A549 (cell line): ENCODE measurements around the gene CCDC102B. TPM values are rescaled to one million over a fixed set of nuclear protein-coding genes. Genes with fewer than 3 reads are reported as not detected.

ENCODE experiments used
- ATAC-seq, 2 experiments: fragments of 200-7000 bp in 1 of 2; fragments of >200 bp in 1 of 2; cut with Nextera tagmentation in 1 of 2; cut with Tn5 transposase in 1 of 2; 3 replicates each; pipeline versions ENCODE4 v1.8.0 to v1.9.1; 2018 to 2020; ENCODE audit warnings: mild to moderate bottlenecking in 1 of 2, moderate library complexity in 1 of 2
- CTCF ChIA-PET: fragments of 300-600 bp; sonication (Branson Sonifier 250); formaldehyde crosslinking; extraction: SDS; loops from one replicate; lab custom pipeline; 2021; ENCODE audit warnings: antibody characterized with exemption, inconsistent platforms; lab: Yijun Ruan, JAX
- POLR2A ChIA-PET: fragments of 350-600 bp; formaldehyde crosslinking; extraction: SDS; loops from one replicate; lab custom pipeline; 2021; ENCODE audit warnings: antibody characterized with exemption, inconsistent platforms; lab: Yijun Ruan, JAX
- DNase-seq, 2 experiments: peaks; one replicate each; pipeline versions ENCODE4 v3.0.0 to v3.0.0-alpha.2; 2011 to 2016; ENCODE audit warnings: low read depth in 1 of 2, low spot score in 1 of 2
- FAIRE-seq: peaks from 2 replicates; lab custom pipeline; 2011; peaks lifted over from hg19 to GRCh38; lab: Jason Lieb, UNC
- H3K27ac ChIP-seq, 2 experiments: fragments of >200 bp; sonication (Bioruptor Twin); formaldehyde crosslinking; 3 replicates each; pipeline ENCODE4 v1.5.1; 2016 to 2017
- H3K4me1 ChIP-seq: fragments of >200 bp; sonication (Bioruptor Twin); formaldehyde crosslinking; 3 replicates; pipeline ENCODE4 v1.6.1; 2016
- H3K4me2 ChIP-seq: fragments of >200 bp; sonication (Bioruptor Twin); formaldehyde crosslinking; 3 replicates; pipeline ENCODE4 v1.6.1; 2016
- H3K4me3 ChIP-seq: fragments of >200 bp; sonication (Bioruptor Twin); formaldehyde crosslinking; 3 replicates; pipeline ENCODE4 v1.5.1; 2016
- H3K9me3 ChIP-seq: fragments of >200 bp; sonication (Bioruptor Twin); formaldehyde crosslinking; 3 replicates; pipeline ENCODE4 v1.6.1; 2016
- CEBPB ChIP-seq, 2 experiments: fragments of >200 bp in 1 of 2; sonication (Bioruptor Twin) in 1 of 2; formaldehyde crosslinking in 1 of 2; IDR thresholded peaks; 2 replicates each; pipeline ENCODE4 v1.6.1; 2012 to 2016
- EHF ChIP-seq: fragments of 250-450 bp; sonication (Bioruptor Pico); IDR thresholded peaks from 2 replicates; pipeline ENCODE4 v1.5.0; 2020; ENCODE audit warnings: mild to moderate bottlenecking
- ESRRA ChIP-seq: fragments of 150-350 bp; IDR thresholded peaks from 2 replicates; pipeline ENCODE4 v1.6.1; 2014; ENCODE audit warnings: mild to moderate bottlenecking, low read length, borderline replicate concordance
- HOXA7 ChIP-seq: fragments of 250-450 bp; sonication (Bioruptor Pico); IDR thresholded peaks from 2 replicates; pipeline ENCODE4 v1.5.0; 2020; ENCODE audit warnings: mild to moderate bottlenecking, moderate library complexity
- HOXB5 ChIP-seq: fragments of 250-450 bp; sonication (Bioruptor Pico); IDR thresholded peaks from 2 replicates; pipeline ENCODE4 v1.5.0; 2020; ENCODE audit warnings: mild to moderate bottlenecking, moderate library complexity
- MAFK ChIP-seq: fragments of 450-650 bp; IDR thresholded peaks from 2 replicates; pipeline ENCODE4 v1.6.1; 2014; ENCODE audit not compliant: partially characterized antibody
- NFE2L2 ChIP-seq: fragments of 150-350 bp; conservative IDR thresholded peaks from 2 replicates; pipeline ENCODE4 v1.6.1; 2014; ENCODE audit warnings: low read length
- NR3C1 ChIP-seq: fragments of >200 bp; sonication (Bioruptor Twin); formaldehyde crosslinking; IDR thresholded peaks from 3 replicates; pipeline ENCODE4 v1.6.1; 2017
- POLR2AphosphoS2 ChIP-seq: conservative IDR thresholded peaks from 2 replicates; pipeline ENCODE4 v1.6.1; 2012; ENCODE audit warnings: low read length, improper control_type of control experiment, inconsistent platforms
- RFX5 ChIP-seq: fragments of 450-650 bp; IDR thresholded peaks from 2 replicates; pipeline ENCODE4 v1.7.1; 2014; ENCODE audit warnings: antibody characterized with exemption, mild to moderate bottlenecking, moderate library complexity
- RNF2 ChIP-seq: fragments of 200-600 bp; sonication (generic); IDR thresholded peaks from 2 replicates; pipeline ENCODE4 v1.6.1; 2016; ENCODE audit warnings: low read depth, mild to moderate bottlenecking, antibody characterized with exemption, moderate library complexity, borderline replicate concordance
- WGBS: methylation state at CpG from one replicate; pipeline ENCODE4 v1.1.6; 2017; ENCODE audit errors: missing lambda C conversion rate; 5-methylcytosine and 5-hydroxymethylcytosine counted together
- polyA plus RNA-seq, 4 experiments: library from polyadenylated mRNA; depleted of rRNA in 3 of 4; stranded (reverse); fragments of >200 nt; fragmentation: RNase III in 1 of 4; extraction: RNeasy Plus Mini Kit Qiagen cat#74134 plus additional on column Dnase treatment in 1 of 4; gene quantifications; 2 replicates in 3 of 4; 3 replicates in 1 of 4; pipeline ENCODE4 v1.2.3, GENCODE V29; 2011 to 2017
- TF ChIP-seq, protein P1 (sequence below): IDR thresholded peaks from 2 replicates; pipeline ENCODE4 v1.6.1; 2012
- TF ChIP-seq, protein P2 (sequence below): IDR thresholded peaks from 2 replicates; pipeline ENCODE4 v1.6.1; 2012; ENCODE audit warnings: low read depth, borderline replicate concordance
- TF ChIP-seq, protein P3 (sequence below): fragments of 450-650 bp; IDR thresholded peaks from 2 replicates; pipeline ENCODE4 v1.6.1; 2014; ENCODE audit warnings: antibody characterized with exemption

Gene CCDC102B
- polyA plus RNA-seq, 2 of the 4 experiments (the other 2 are of a cell fraction), result 1.2 to 1.6 TPM

DNA sequence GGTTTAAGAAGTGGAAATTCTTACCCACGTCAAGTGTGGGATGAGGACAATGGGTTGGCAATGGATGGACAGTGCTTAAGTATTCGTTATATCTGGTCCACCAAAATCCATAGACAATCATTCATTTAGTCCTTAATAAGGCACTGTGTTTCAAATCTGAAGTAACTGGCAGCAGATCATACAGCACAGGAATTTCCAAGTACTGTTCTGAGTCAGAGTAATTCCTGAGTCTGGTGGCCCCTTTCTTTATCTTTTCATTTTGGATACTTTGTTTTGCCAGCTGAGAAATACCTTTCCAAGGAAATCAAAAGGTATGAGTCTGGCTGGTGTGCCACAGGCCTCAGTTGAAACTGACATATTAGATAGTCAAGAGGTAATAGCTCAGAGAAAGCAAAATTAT lies 31.4 kb upstream of the CCDC102B start:
- POLR2A ChIA-PET, result no interaction called here
- ATAC-seq, result no peak
- TF ChIP-seq HOXA7, result no peak
- TF ChIP-seq, protein P1, sequence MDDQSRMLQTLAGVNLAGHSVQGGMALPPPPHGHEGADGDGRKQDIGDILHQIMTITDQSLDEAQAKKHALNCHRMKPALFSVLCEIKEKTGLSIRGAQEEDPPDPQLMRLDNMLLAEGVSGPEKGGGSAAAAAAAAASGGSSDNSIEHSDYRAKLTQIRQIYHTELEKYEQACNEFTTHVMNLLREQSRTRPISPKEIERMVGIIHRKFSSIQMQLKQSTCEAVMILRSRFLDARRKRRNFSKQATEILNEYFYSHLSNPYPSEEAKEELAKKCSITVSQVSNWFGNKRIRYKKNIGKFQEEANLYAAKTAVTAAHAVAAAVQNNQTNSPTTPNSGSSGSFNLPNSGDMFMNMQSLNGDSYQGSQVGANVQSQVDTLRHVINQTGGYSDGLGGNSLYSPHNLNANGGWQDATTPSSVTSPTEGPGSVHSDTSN, result no peak
- no peak for TF ChIP-seq ESRRA
- TF ChIP-seq POLR2AphosphoS2, result no peak
- TF ChIP-seq RFX5, result no peak
- TF ChIP-seq, all 56 proteins: peak for 0
- FAIRE-seq, result no peak
- CTCF ChIA-PET, result no interaction called here
- no peak overlapping the region for H3K27ac ChIP-seq
- no peaks in the 10 kb centered on the region for H3K9me3 ChIP-seq
- 35% methylated on average over 2 of the region's 2 CpGs for WGBS
- H3K4me1 ChIP-seq, result no peaks in the 10 kb centered on the region
- DNase-seq, result no peak
- no peak overlapping the region for H3K4me2 ChIP-seq
- H3K4me3 ChIP-seq, result no peak overlapping the region

DNA sequence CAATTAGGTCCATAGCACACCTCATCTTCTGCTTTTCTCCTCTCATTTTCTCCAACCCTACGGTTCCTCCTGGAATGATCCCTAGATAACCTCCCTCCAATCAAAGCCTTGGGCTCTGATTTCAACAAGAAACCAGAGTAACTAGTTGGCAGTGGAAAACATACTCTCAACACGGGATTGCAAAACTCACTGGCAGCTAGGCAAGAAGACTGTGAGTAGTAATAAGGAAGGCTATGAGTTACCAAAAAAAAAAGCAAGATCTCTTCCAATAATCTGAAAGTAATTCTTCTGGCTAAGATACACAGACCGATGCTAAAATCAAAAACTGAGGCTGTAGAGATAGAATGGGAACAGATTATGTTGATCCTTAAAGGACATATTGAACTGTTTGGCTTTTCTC lies 28.4 kb upstream of the CCDC102B start:
- no peak for DNase-seq
- CTCF ChIA-PET, result no interaction called here
- ATAC-seq, result no peak
- 19% methylated on average over 3 of the region's 3 CpGs for WGBS
- TF ChIP-seq EHF (CRISPR knock-in tag) (no peak), NFE2L2 (no peak)
- POLR2A ChIA-PET, result no interaction called here
- no peak for FAIRE-seq
- Histone ChIP-seq H3K4me2 (no peak overlapping the region), H3K9me3 (no peaks in the 10 kb centered on the region), H3K4me3 (no peak overlapping the region), H3K4me1 (no peaks in the 10 kb centered on the region), H3K27ac (no peak overlapping the region)

DNA sequence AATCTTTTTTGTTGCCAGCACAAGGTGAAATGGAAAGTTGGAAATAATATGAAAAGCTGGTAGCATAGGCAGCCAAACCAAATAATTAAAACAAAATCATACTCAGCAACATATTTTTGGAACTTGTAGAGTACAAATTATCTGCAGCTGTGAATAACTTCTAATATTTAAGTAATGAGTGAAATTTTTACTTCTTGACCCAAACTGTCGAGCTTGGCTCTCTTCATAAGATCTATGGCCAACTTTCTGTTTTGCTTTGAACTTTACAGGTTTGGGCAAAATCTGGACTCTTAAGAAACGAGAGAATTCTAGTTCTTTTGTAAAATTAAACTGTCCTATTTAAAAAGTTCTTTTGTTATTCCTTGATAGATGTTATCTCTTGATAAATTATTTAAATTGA lies 25.6 kb upstream of the CCDC102B start:
- WGBS, result 0% methylated on average over 2 of the region's 2 CpGs
- no peaks in the 10 kb centered on the region for H3K4me1 ChIP-seq
- no peak for FAIRE-seq
- ChIA-PET CTCF (no interaction called here), POLR2A (no interaction called here)
- DNase-seq, result no peak
- no peaks in the 10 kb centered on the region for H3K9me3 ChIP-seq
- no peak overlapping the region for H3K4me2 ChIP-seq
- no peak for ATAC-seq
- H3K27ac ChIP-seq, result no peak overlapping the region
- no peak for TF ChIP-seq HOXB5 (CRISPR knock-in tag)
- TF ChIP-seq, all 56 proteins: peak for 0
- no peak overlapping the region for H3K4me3 ChIP-seq

DNA sequence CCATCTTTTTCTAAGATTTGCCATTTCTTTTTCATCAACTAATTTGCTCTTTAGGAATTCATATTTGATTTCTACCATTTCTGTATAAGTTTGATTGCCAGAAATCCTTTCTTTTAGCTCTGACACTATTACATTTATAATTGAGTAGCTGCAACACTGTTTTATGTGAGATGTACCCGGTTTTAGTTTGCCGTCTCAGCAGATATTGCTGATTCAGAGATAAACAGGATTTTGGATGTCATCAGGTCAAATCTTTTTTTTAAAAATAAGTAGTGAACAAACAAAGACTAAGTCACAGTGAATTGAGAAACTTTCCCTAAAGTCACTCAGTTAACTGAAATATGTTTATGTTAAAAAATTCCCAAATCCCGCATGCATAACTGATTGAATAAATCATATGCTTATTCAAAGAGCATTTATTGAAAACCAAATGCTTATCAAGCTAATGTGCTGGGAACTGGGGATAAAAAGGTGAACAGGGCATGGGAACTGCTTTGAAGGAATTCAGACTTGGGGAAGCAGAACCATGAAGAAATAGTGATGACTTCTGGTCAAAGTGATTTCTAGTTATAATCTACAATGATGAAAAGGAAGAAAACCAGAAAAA lies 19.5 kb upstream of the CCDC102B start:
- no peak overlapping the region for H3K4me3 ChIP-seq
- POLR2A ChIA-PET, result no interaction called here
- H3K4me2 ChIP-seq, result no peak overlapping the region
- FAIRE-seq (no peak), ATAC-seq (no peak)
- 71% methylated on average over 3 of the region's 3 CpGs for WGBS
- H3K27ac ChIP-seq, result no peak overlapping the region
- H3K4me1 ChIP-seq, result no peaks in the 10 kb centered on the region
- no peaks in the 10 kb centered on the region for H3K9me3 ChIP-seq
- TF ChIP-seq MAFK, result peak; percentile 49
- TF ChIP-seq, protein P2, sequence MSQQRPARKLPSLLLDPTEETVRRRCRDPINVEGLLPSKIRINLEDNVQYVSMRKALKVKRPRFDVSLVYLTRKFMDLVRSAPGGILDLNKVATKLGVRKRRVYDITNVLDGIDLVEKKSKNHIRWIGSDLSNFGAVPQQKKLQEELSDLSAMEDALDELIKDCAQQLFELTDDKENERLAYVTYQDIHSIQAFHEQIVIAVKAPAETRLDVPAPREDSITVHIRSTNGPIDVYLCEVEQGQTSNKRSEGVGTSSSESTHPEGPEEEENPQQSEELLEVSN, result no peak
- TF ChIP-seq, all 56 proteins: peak for 1
- no peak for DNase-seq
- CTCF ChIA-PET, result no interaction called here

DNA sequence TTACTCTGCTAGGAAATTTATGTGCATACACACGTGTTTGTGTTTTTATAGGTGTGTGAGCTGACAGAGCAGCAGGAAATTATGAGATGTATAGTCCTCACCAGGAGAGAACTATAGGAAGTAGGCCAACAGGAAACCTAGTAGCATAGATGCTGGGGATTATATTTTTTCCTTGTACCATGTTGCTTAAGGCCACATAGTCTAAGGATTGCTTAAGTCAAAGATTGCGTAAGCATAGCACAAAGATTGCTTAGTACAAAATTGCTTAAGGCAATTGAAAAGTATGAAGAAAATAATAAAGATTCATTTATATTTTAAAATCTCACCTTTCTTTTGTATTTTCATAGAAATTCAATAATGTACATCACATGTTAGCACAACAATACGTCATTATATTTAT lies 18.7 kb upstream of the CCDC102B start:
- CTCF ChIA-PET, result no interaction called here
- H3K4me3 ChIP-seq, result no peak overlapping the region
- H3K27ac ChIP-seq, result no peak overlapping the region
- no peaks in the 10 kb centered on the region for H3K9me3 ChIP-seq
- no peak for ATAC-seq
- TF ChIP-seq CEBPB (IDR thresholded peaks at IDR 0.05) (peak; percentile 64 to 66; a peak in 3 of 4 replicates), RNF2 (no peak), NR3C1 (no peak)
- TF ChIP-seq, protein P3, sequence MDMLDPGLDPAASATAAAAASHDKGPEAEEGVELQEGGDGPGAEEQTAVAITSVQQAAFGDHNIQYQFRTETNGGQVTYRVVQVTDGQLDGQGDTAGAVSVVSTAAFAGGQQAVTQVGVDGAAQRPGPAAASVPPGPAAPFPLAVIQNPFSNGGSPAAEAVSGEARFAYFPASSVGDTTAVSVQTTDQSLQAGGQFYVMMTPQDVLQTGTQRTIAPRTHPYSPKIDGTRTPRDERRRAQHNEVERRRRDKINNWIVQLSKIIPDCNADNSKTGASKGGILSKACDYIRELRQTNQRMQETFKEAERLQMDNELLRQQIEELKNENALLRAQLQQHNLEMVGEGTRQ, result no peak
- no peak overlapping the region for H3K4me2 ChIP-seq
- DNase-seq, result no peak
- FAIRE-seq, result no peak
- 38% methylated on average over 3 of the region's 3 CpGs for WGBS
- POLR2A ChIA-PET, result no interaction called here
- no peaks in the 10 kb centered on the region for H3K4me1 ChIP-seq
